Measurements from ENCODE around the gene WASF2. TPM values are rescaled to one million over a fixed set of nuclear protein-coding genes. Genes with fewer than 3 reads are reported as not detected.
A peak's percentile ranks its signal among the peaks of the same experiment; 100 is the strongest.

Gene WASF2
- polyA plus RNA-seq, 4 donors = 19.5 to 60.4 (median 34.9) TPM

- Histone ChIP-seq H3K4me3 (ENCODE audit: low read depth in 1 of 3, low read length in 3 of 3) (no peak overlapping the region), H3K27me3 (ENCODE audit: control insufficient read depth in 3 of 3, insufficient read depth in 3 of 3, low read length in 3 of 3) (no peaks in the 10 kb centered on the region), H3K36me3 (ENCODE audit: control insufficient read depth in 3 of 3, insufficient read depth in 2 of 3, low read depth in 1 of 3, low read length in 3 of 3) (no peaks in the 10 kb centered on the region), H3K4me1 (ENCODE audit: control insufficient read depth in 3 of 3, insufficient read depth in 2 of 3, low read depth in 1 of 3, low read length in 2 of 3) (peaks cover 4 to 95% (median 7%) of the 10 kb centered on the region in 3 donors), H3K9me3 (ENCODE audit: control insufficient read depth in 2 of 2, insufficient read depth in 1 of 2, low read depth in 1 of 2, low read length in 1 of 2) (no peaks in the 10 kb centered on the region), H3K27ac (ENCODE audit: low read depth in 1 of 3, low read length in 2 of 3) (peak overlapping the region in 2 of 3 donors; percentile 18 to 98)
- FAIRE-seq (no peak), DNase-seq (no peak)
- 52 to 74% (median 73%) methylated on average over 8 of the region's 8 CpGs for WGBS, 3 donors
These were observed 33.5 kb upstream of the WASF2 start for GRCh38 chr1:27523337-27524020.

GRCh38 chr1:27522432-27523336, 32.7 kb upstream of the WASF2 start:
- DNase-seq = peak in 1 of 2 donors; percentile 65
- Histone ChIP-seq H3K4me3 (ENCODE audit: low read depth in 1 of 3, low read length in 3 of 3) (peak overlapping the region in 1 of 3 donors; percentile 3), H3K27ac (ENCODE audit: low read depth in 1 of 3, low read length in 2 of 3) (peak overlapping the region in 2 of 3 donors; percentile 18 to 98), H3K36me3 (ENCODE audit: control insufficient read depth in 3 of 3, insufficient read depth in 2 of 3, low read depth in 1 of 3, low read length in 3 of 3) (no peaks in the 10 kb centered on the region), H3K9me3 (ENCODE audit: control insufficient read depth in 2 of 2, insufficient read depth in 1 of 2, low read depth in 1 of 2, low read length in 1 of 2) (no peaks in the 10 kb centered on the region), H3K27me3 (ENCODE audit: control insufficient read depth in 3 of 3, insufficient read depth in 3 of 3, low read length in 3 of 3) (no peaks in the 10 kb centered on the region), H3K4me1 (ENCODE audit: control insufficient read depth in 3 of 3, insufficient read depth in 2 of 3, low read depth in 1 of 3, low read length in 2 of 3) (peaks cover 4 to 98% (median 7%) of the 10 kb centered on the region in 3 donors)
- FAIRE-seq = no peak
- 53 to 81% (median 63%) methylated on average over 30 to 31 of the region's 31 CpGs for WGBS, 3 donors

- Histone ChIP-seq H3K4me3 (ENCODE audit: low read depth in 1 of 3, low read length in 3 of 3) (no peak overlapping the region), H3K36me3 (ENCODE audit: control insufficient read depth in 3 of 3, insufficient read depth in 2 of 3, low read depth in 1 of 3, low read length in 3 of 3) (no peaks in the 10 kb centered on the region), H3K27me3 (ENCODE audit: control insufficient read depth in 3 of 3, insufficient read depth in 3 of 3, low read length in 3 of 3) (no peaks in the 10 kb centered on the region), H3K27ac (ENCODE audit: low read depth in 1 of 3, low read length in 2 of 3) (peak overlapping the region in 1 of 3 donors; percentile 98), H3K4me1 (ENCODE audit: control insufficient read depth in 3 of 3, insufficient read depth in 2 of 3, low read depth in 1 of 3, low read length in 2 of 3) (peaks cover 4 to 98% (median 4%) of the 10 kb centered on the region in 3 donors), H3K9me3 (ENCODE audit: control insufficient read depth in 2 of 2, insufficient read depth in 1 of 2, low read depth in 1 of 2, low read length in 1 of 2) (no peaks in the 10 kb centered on the region)
- 45 to 62% (median 58%) methylated on average over 9 of the region's 9 CpGs for WGBS, 3 donors
- no peak for DNase-seq
- FAIRE-seq = no peak
These were observed 32.0 kb upstream of the WASF2 start for GRCh38 chr1:27521861-27522431.

GRCh38 chr1:27521336-27521831, 31.4 kb upstream of the WASF2 start:
- DNase-seq = no peak
- H3K36me3 ChIP-seq (ENCODE audit: control insufficient read depth in 3 of 3, insufficient read depth in 2 of 3, low read depth in 1 of 3, low read length in 3 of 3) = no peaks in the 10 kb centered on the region
- 22 to 26% (median 24%) methylated on average over 17 to 20 of the region's 20 CpGs for WGBS, 3 donors
- peaks cover 4 to 93% (median 4%) of the 10 kb centered on the region in 3 donors for H3K4me1 ChIP-seq (ENCODE audit: control insufficient read depth in 3 of 3, insufficient read depth in 2 of 3, low read depth in 1 of 3, low read length in 2 of 3)
- H3K27ac ChIP-seq (ENCODE audit: low read depth in 1 of 3, low read length in 2 of 3) = peak overlapping the region in 2 of 3 donors; percentile 35 to 98
- H3K4me3 ChIP-seq (ENCODE audit: low read depth in 1 of 3, low read length in 3 of 3) = no peak overlapping the region
- no peaks in the 10 kb centered on the region for H3K27me3 ChIP-seq (ENCODE audit: control insufficient read depth in 3 of 3, insufficient read depth in 3 of 3, low read length in 3 of 3)
- FAIRE-seq = no peak
- H3K9me3 ChIP-seq (ENCODE audit: control insufficient read depth in 2 of 2, insufficient read depth in 1 of 2, low read depth in 1 of 2, low read length in 1 of 2) = no peaks in the 10 kb centered on the region

- 28 to 51% (median 34%) methylated on average over 4 of the region's 4 CpGs for WGBS, 3 donors
- H3K4me3 ChIP-seq (ENCODE audit: low read depth in 1 of 3, low read length in 3 of 3) = no peak overlapping the region
- no peaks in the 10 kb centered on the region for H3K27me3 ChIP-seq (ENCODE audit: control insufficient read depth in 3 of 3, insufficient read depth in 3 of 3, low read length in 3 of 3)
- H3K4me1 ChIP-seq (ENCODE audit: control insufficient read depth in 3 of 3, insufficient read depth in 2 of 3, low read depth in 1 of 3, low read length in 2 of 3) = peaks cover 4 to 92% (median 4%) of the 10 kb centered on the region in 3 donors
- FAIRE-seq = no peak
- peak; percentile 69 to 74 for DNase-seq
- no peaks in the 10 kb centered on the region for H3K9me3 ChIP-seq (ENCODE audit: control insufficient read depth in 2 of 2, insufficient read depth in 1 of 2, low read depth in 1 of 2, low read length in 1 of 2)
- no peaks in the 10 kb centered on the region for H3K36me3 ChIP-seq (ENCODE audit: control insufficient read depth in 3 of 3, insufficient read depth in 2 of 3, low read depth in 1 of 3, low read length in 3 of 3)
- peak overlapping the region; percentile 3 to 98 (median 70) for H3K27ac ChIP-seq (ENCODE audit: low read depth in 1 of 3, low read length in 2 of 3)
These were observed 30.7 kb upstream of the WASF2 start for GRCh38 chr1:27520651-27521050.

- peak; percentile 62 to 80 for DNase-seq
- peak overlapping the region in 1 of 3 donors; percentile 29 for H3K4me3 ChIP-seq (ENCODE audit: low read depth in 1 of 3, low read length in 3 of 3)
- H3K27me3 ChIP-seq (ENCODE audit: control insufficient read depth in 3 of 3, insufficient read depth in 3 of 3, low read length in 3 of 3) = no peaks in the 10 kb centered on the region
- H3K9me3 ChIP-seq (ENCODE audit: control insufficient read depth in 2 of 2, insufficient read depth in 1 of 2, low read depth in 1 of 2, low read length in 1 of 2) = no peaks in the 10 kb centered on the region
- FAIRE-seq = no peak
- WGBS, 3 donors = 31 to 58% (median 48%) methylated on average over 21 to 24 of the region's 24 CpGs
- no peaks in the 10 kb centered on the region for H3K36me3 ChIP-seq (ENCODE audit: control insufficient read depth in 3 of 3, insufficient read depth in 2 of 3, low read depth in 1 of 3, low read length in 3 of 3)
- H3K27ac ChIP-seq (ENCODE audit: low read depth in 1 of 3, low read length in 2 of 3) = peak overlapping the region; percentile 70 to 98 (median 90)
- peaks cover 4 to 82% (median 4%) of the 10 kb centered on the region in 3 donors for H3K4me1 ChIP-seq (ENCODE audit: control insufficient read depth in 3 of 3, insufficient read depth in 2 of 3, low read depth in 1 of 3, low read length in 2 of 3)
These were observed 29.6 kb upstream of the WASF2 start for GRCh38 chr1:27519331-27520258.

GRCh38 chr1:27518808-27519207, 28.8 kb upstream of the WASF2 start:
- peaks cover 4 to 78% (median 4%) of the 10 kb centered on the region in 3 donors for H3K4me1 ChIP-seq (ENCODE audit: control insufficient read depth in 3 of 3, insufficient read depth in 2 of 3, low read depth in 1 of 3, low read length in 2 of 3)
- no peak for FAIRE-seq
- 56 to 74% (median 63%) methylated on average over 7 of the region's 7 CpGs for whole genome bisulfite sequencing, 3 donors

More at GRCh38 chr1:27518808-27519207, 28.8 kb upstream of the WASF2 start:
- H3K9me3 ChIP-seq (ENCODE audit: control insufficient read depth in 2 of 2, insufficient read depth in 1 of 2, low read depth in 1 of 2, low read length in 1 of 2) = no peaks in the 10 kb centered on the region
- no peak for DNase-seq
- H3K27ac ChIP-seq (ENCODE audit: low read depth in 1 of 3, low read length in 2 of 3) = peak overlapping the region; percentile 70 to 98 (median 90)
- no peaks in the 10 kb centered on the region for H3K36me3 ChIP-seq (ENCODE audit: control insufficient read depth in 3 of 3, insufficient read depth in 2 of 3, low read depth in 1 of 3, low read length in 3 of 3)
- peak overlapping the region in 1 of 3 donors; percentile 29 for H3K4me3 ChIP-seq (ENCODE audit: low read depth in 1 of 3, low read length in 3 of 3)
- no peaks in the 10 kb centered on the region for H3K27me3 ChIP-seq (ENCODE audit: control insufficient read depth in 3 of 3, insufficient read depth in 3 of 3, low read length in 3 of 3)
